Adrenal gland (tissue), 5 donors: ENCODE results near the gene PIGA.

ENCODE experiments used
- CTCF ChIP-seq, 6 experiments: fragments of 450-650 bp in 4 of 6; fragments of 200-600 bp in 2 of 6; sonication (generic) in 1 of 6; IDR thresholded peaks; 1 replicate in 5 of 6; 2 replicates in 1 of 6; pipeline versions ENCODE4 v1.5.1 to v1.8.0; 2016 to 2021; ENCODE audit warnings: antibody characterized with exemption in 6 of 6, mild to moderate bottlenecking in 2 of 6, moderate library complexity in 1 of 6
- POLR2A ChIP-seq, 2 donors: fragments of 450-650 bp; IDR thresholded peaks; one replicate each; pipeline ENCODE4 v1.6.1; 2017; ENCODE audit warnings: antibody characterized with exemption in 2 of 2, mild to moderate bottlenecking in 2 of 2, moderate library complexity in 1 of 2
- donor health status: DM: no; HTN: no; CAD: no.

GRCh38 chrX:15322472-15322871 lies 12.9 kb downstream of the PIGA start:
- TF ChIP-seq CTCF (IDR thresholded peaks at IDR 0.05) (no peak), POLR2A (IDR thresholded peaks at IDR 0.05) (no peak)
